Ishikawa (cell line): ENCODE data around the gene ABCB8.

Experiments used
- CEBPB ChIP-seq: IDR thresholded peaks from 2 replicates; pipeline ENCODE4 v1.6.1; 2012
- CREB1 ChIP-seq: IDR thresholded peaks from 2 replicates; pipeline ENCODE4 v1.6.1; 2012; ENCODE audit warnings: low read depth
- EGR1 ChIP-seq: IDR thresholded peaks from 2 replicates; pipeline ENCODE4 v1.6.1; 2012
- EP300 ChIP-seq: IDR thresholded peaks from 2 replicates; pipeline ENCODE4 v1.6.1; 2012; ENCODE audit warnings: borderline replicate concordance
- FOXM1 ChIP-seq: IDR thresholded peaks from 2 replicates; pipeline ENCODE4 v1.6.1; 2012; ENCODE audit warnings: low read depth, borderline replicate concordance
- NFIC ChIP-seq: IDR thresholded peaks from 2 replicates; pipeline ENCODE4 v1.6.1; 2012
- RAD21 ChIP-seq: IDR thresholded peaks from 2 replicates; pipeline ENCODE4 v1.6.1; 2012; ENCODE audit warnings: low read depth
- REST ChIP-seq: IDR thresholded peaks from 2 replicates; pipeline ENCODE4 v1.6.1; 2012; ENCODE audit warnings: low read depth, mild to moderate bottlenecking
- TAF1 ChIP-seq: IDR thresholded peaks from 2 replicates; pipeline ENCODE4 v1.6.1; 2012; ENCODE audit warnings: low read depth, mild to moderate bottlenecking
- TCF12 ChIP-seq: IDR thresholded peaks from 2 replicates; pipeline ENCODE4 v1.6.1; 2012; ENCODE audit warnings: low read depth
- TEAD4 ChIP-seq: IDR thresholded peaks from 2 replicates; pipeline ENCODE4 v1.6.1; 2012
- YY1 ChIP-seq: IDR thresholded peaks from 2 replicates; pipeline ENCODE4 v1.6.1; 2012; ENCODE audit warnings: low read depth
- ZBTB7A ChIP-seq: IDR thresholded peaks from 2 replicates; pipeline ENCODE4 v1.6.1; 2012; ENCODE audit warnings: low read depth
- TF ChIP-seq, protein P1 (sequence below): IDR thresholded peaks from 2 replicates; pipeline ENCODE4 v1.6.1; 2012
- TF ChIP-seq, protein P2 (sequence below): IDR thresholded peaks from 2 replicates; pipeline ENCODE4 v1.6.1; 2012

ABCB8 gene

DNA sequence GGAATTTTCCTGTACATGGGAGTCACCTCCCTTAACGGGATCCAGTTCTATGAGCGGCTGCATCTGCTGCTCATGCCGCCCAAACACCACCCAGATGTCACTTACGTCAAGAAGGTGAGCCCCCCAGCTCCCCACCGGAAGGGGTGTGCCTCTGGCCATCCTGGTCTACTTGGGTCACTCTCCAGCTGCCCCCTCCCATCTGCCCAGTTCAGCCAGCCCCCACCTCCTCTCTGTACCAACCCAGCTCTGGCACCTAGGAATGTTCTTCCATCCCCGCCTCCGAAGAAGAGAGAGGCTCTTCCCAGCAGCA, 47.4 kb downstream of the ABCB8 start:
- TF ChIP-seq NFIC = no peak
- TF ChIP-seq TEAD4 = no peak
- TF ChIP-seq, protein P1, sequence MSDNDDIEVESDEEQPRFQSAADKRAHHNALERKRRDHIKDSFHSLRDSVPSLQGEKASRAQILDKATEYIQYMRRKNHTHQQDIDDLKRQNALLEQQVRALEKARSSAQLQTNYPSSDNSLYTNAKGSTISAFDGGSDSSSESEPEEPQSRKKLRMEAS = no peak
- TF ChIP-seq EGR1 = no peak
- TF ChIP-seq FOXM1 = no peak
- TF ChIP-seq YY1 = no peak
- TF ChIP-seq, protein P2, sequence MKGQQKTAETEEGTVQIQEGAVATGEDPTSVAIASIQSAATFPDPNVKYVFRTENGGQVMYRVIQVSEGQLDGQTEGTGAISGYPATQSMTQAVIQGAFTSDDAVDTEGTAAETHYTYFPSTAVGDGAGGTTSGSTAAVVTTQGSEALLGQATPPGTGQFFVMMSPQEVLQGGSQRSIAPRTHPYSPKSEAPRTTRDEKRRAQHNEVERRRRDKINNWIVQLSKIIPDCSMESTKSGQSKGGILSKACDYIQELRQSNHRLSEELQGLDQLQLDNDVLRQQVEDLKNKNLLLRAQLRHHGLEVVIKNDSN = no peak
- no peak for TF ChIP-seq TAF1
- TF ChIP-seq RAD21 = no peak
- TF ChIP-seq TCF12 = no peak
- TF ChIP-seq CEBPB = no peak
- TF ChIP-seq REST = no peak
- TF ChIP-seq CREB1 = no peak
- TF ChIP-seq ZBTB7A = no peak
- TF ChIP-seq EP300 = no peak

GRCh38 chr7:151075978-151076426, 47.8 kb downstream of the ABCB8 start:
- no peak for TF ChIP-seq ZBTB7A
- no peak for TF ChIP-seq FOXM1
- no peak for TF ChIP-seq TCF12
- no peak for TF ChIP-seq NFIC
- no peak for TF ChIP-seq TAF1
- TF ChIP-seq, protein P1 = no peak
- no peak for TF ChIP-seq REST
- no peak for TF ChIP-seq YY1
- TF ChIP-seq EP300 = no peak
- no peak for TF ChIP-seq CEBPB
- TF ChIP-seq RAD21 = no peak
- TF ChIP-seq, protein P2 = no peak
- TF ChIP-seq TEAD4 = no peak
- TF ChIP-seq CREB1 = no peak
- TF ChIP-seq EGR1 = no peak

GRCh38 chr7:151076863-151077704, 48.8 kb downstream of the ABCB8 start:
- no peak for TF ChIP-seq NFIC
- no peak for TF ChIP-seq YY1
- TF ChIP-seq TEAD4 = no peak
- no peak for TF ChIP-seq ZBTB7A
- no peak for TF ChIP-seq TCF12
- TF ChIP-seq, protein P2 = no peak
- no peak for TF ChIP-seq CREB1
- no peak for TF ChIP-seq TAF1
- no peak for TF ChIP-seq FOXM1

DNA sequence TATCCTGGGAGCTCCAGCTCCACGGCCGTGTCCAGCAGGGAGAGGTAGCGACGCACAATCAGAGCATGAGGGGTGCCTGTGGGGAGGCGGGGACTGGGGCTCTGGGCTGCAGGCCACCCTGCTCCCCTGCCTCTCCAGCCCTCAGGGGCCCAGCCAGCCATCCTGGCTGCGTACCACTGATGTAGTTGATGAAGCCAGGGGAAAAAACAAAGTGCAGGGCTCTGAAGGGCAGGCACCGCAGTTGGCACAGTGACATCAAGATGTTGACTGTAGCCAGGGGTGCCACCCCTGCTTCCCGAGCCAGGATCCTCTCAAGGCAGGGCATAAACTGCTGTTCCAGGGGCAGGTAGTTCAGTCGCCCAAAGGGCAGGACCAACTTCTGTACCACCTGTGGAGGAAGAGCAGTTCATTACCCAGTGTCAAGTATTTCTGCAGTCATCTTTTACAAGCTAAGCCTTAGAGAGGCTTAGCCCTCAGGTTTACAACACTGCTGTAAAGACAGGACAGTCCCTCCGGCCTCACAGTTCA, 49.5 kb downstream of the ABCB8 start:
- TF ChIP-seq TEAD4 = no peak

DNA sequence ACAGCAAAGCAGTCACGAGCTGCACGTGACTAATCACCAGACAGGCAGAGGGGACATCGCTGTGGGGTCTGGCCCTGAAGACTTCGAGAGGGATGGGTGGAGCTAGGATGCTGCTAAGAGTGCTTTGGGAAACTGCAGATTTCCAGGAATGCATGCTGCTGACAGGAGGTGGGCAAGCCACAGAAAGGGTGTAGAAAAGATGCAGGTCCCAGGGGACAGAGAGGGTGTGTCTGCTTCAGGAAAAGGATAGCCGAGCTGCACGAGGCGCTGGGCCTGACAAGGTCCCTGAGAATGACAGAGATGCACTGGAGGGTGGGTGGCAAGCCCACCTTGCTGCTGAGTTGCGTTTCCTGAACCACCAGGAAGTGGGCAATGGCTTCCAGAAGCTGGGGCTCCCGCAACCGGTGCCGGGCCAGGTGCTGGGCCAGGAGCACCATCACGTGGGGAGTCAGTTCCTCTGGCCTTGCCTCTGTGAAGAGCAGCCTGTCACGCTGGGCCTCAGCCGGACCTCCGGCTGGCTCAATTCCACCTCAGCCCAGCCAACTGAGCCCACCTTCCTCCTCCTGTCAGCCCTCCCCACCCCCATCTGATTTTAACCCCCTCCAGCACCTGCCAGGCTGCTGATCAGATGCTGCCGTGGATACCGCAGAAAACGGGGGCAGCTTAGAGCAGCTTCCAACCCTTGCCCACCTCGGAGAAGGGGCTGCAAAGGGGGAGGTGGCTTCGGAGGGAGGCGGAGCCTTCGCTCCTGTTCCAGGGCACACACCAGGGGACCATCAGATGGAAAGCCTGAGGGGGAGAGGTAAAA, 50.2 kb downstream of the ABCB8 start:
- TF ChIP-seq ZBTB7A = no peak
- no peak for TF ChIP-seq REST
- TF ChIP-seq, protein P1 = no peak
- TF ChIP-seq TAF1 = no peak
- TF ChIP-seq FOXM1 = no peak
- TF ChIP-seq RAD21 = no peak
- TF ChIP-seq, protein P2 = no peak
- no peak for TF ChIP-seq TEAD4
- TF ChIP-seq CEBPB = no peak
- no peak for TF ChIP-seq NFIC
- TF ChIP-seq CREB1 = no peak
- TF ChIP-seq EP300 = no peak
- TF ChIP-seq TCF12 = no peak
- TF ChIP-seq EGR1 = no peak
- no peak for TF ChIP-seq YY1
